ENCODE results near the gene COA6. TPM values are rescaled to one million over a fixed set of nuclear protein-coding genes. Genes with fewer than 3 reads are reported as not detected.

COA6 gene
- total RNA-seq (10 to 100 TPM; 14.9 to 26.4 TPM), polyA plus RNA-seq (ENCODE audit: insufficient read length in 2 of 2) (10 to 100 TPM; 32.6 to 38.0 TPM)
- long read RNA-seq, donor 1, transcript COA6-201 (2 exons, 1,013 nt) = minor isoform, 10 of 37 reads
- long read RNA-seq, donor 1, transcript COA6-203 (3 exons, 710 nt) = major isoform, 23 of 37 reads
- long read RNA-seq, donor 1, partial matches to known transcripts = 0 of 37 reads
- long read RNA-seq, donor 1, other reads (novel, unspliced or antisense) = 0 of 37 reads
- long read RNA-seq, donor 2, transcript COA6-201 (2 exons, 1,013 nt) = minor isoform, 5 of 27 reads
- long read RNA-seq, donor 2, transcript COA6-203 (3 exons, 710 nt) = major isoform, 18 of 27 reads
- long read RNA-seq, donor 2, partial matches to known transcripts = 0 of 27 reads
- long read RNA-seq, donor 2, other reads (novel, unspliced or antisense) = 0 of 27 reads
- long read RNA-seq, donor 3, transcript COA6-203 (3 exons, 710 nt) = major isoform, 21 of 26 reads
- long read RNA-seq, donor 3, transcript COA6-201 (2 exons, 1,013 nt) = minor isoform, 5 of 26 reads
- long read RNA-seq, donor 3, partial matches to known transcripts = 0 of 26 reads
- long read RNA-seq, donor 3, other reads (novel, unspliced or antisense) = 0 of 26 reads
- long read RNA-seq, donor 4, transcript COA6-202 (3 exons, 641 nt) = minor isoform, 7 of 78 reads
- long read RNA-seq, donor 4, transcript COA6-201 (2 exons, 1,013 nt) = minor isoform, 19 of 78 reads
- long read RNA-seq, donor 4, transcript COA6-203 (3 exons, 710 nt) = major isoform, 52 of 78 reads
- long read RNA-seq, donor 4, partial matches to known transcripts = 0 of 78 reads
- long read RNA-seq, donor 4, other reads (novel, unspliced or antisense) = 0 of 78 reads

GRCh38 chr1:234373064-234373958 lies at the start of gene COA6:
Gene COA6 (plus strand): TSS chr1:234373456. CDS start chr1:234373467, 11 bp downstream.
- H3K4me3 ChIP-seq (ENCODE audit: low read depth, low read length) = peak within 1 kb of the TSS; percentile 74

GRCh38 chr1:234324821-234325220 lies 48.4 kb upstream of the COA6 start:
- DNase-seq (ENCODE audit: low read depth in 4 of 6, low spot score in 6 of 6) = peak in 1 of 6 donors; percentile 67
- Histone ChIP-seq H3K9me3 (ENCODE audit: control insufficient read depth, insufficient read depth, low read length) (no peaks in the 10 kb centered on the region), H3K4me1 (ENCODE audit: control insufficient read depth, insufficient read depth, low read length) (peaks cover 2% of the 10 kb centered on the region), H3K27me3 (ENCODE audit: control insufficient read depth, insufficient read depth, low read length) (no peaks in the 10 kb centered on the region), H3K36me3 (ENCODE audit: control insufficient read depth, insufficient read depth, low read length) (no peaks in the 10 kb centered on the region), H3K27ac (ENCODE audit: low read depth, low read length) (no peak overlapping the region), H3K4me3 (ENCODE audit: low read depth, low read length) (no peak overlapping the region)
- WGBS (ENCODE audit: insufficient coverage) = 74% methylated on average over 6 of the region's 6 CpGs

More at GRCh38 chr1:234373064-234373958, at the start of gene COA6:
- H3K36me3 ChIP-seq (ENCODE audit: control insufficient read depth, insufficient read depth, low read length) = peaks cover 25% of the 10 kb centered on the region
- H3K27ac ChIP-seq (ENCODE audit: low read depth, low read length) = peak within 1 kb of the TSS; percentile 98
- under 1% methylated on average over 57 of the region's 62 CpGs for WGBS (ENCODE audit: insufficient coverage)
- DNase-seq (ENCODE audit: low read depth in 4 of 6, low spot score in 6 of 6) = peak; percentile 94 to 99 (median 96)
- H3K27me3 ChIP-seq (ENCODE audit: control insufficient read depth, insufficient read depth, low read length) = no peaks in the 10 kb centered on the region
- H3K9me3 ChIP-seq (ENCODE audit: control insufficient read depth, insufficient read depth, low read length) = no peaks in the 10 kb centered on the region
- no peaks in the 10 kb centered on the region for H3K4me1 ChIP-seq (ENCODE audit: control insufficient read depth, insufficient read depth, low read length)

GRCh38 chr1:234325878-234326496 lies 47.3 kb upstream of the COA6 start:
- WGBS (ENCODE audit: insufficient coverage) = 92% methylated on average over 3 of the region's 7 CpGs
- H3K27ac ChIP-seq (ENCODE audit: low read depth, low read length) = no peak overlapping the region
- no peak for DNase-seq (ENCODE audit: low read depth in 4 of 6, low spot score in 6 of 6)

GRCh38 chr1:234326497-234327366 lies 46.5 kb upstream of the COA6 start:
- H3K9me3 ChIP-seq (ENCODE audit: control insufficient read depth, insufficient read depth, low read length) = no peaks in the 10 kb centered on the region
- no peaks in the 10 kb centered on the region for H3K36me3 ChIP-seq (ENCODE audit: control insufficient read depth, insufficient read depth, low read length)
- H3K4me1 ChIP-seq (ENCODE audit: control insufficient read depth, insufficient read depth, low read length) = peaks cover 2% of the 10 kb centered on the region
- H3K4me3 ChIP-seq (ENCODE audit: low read depth, low read length) = peak overlapping the region; percentile 32
- DNase-seq (ENCODE audit: low read depth in 4 of 6, low spot score in 6 of 6) = peak in 4 of 6 donors; percentile 8 to 70 (median 39)
- 24% methylated on average over 16 of the region's 20 CpGs for WGBS (ENCODE audit: insufficient coverage)
- H3K27ac ChIP-seq (ENCODE audit: low read depth, low read length) = no peak overlapping the region
- H3K27me3 ChIP-seq (ENCODE audit: control insufficient read depth, insufficient read depth, low read length) = no peaks in the 10 kb centered on the region

More at GRCh38 chr1:234325878-234326496, 47.3 kb upstream of the COA6 start:
- H3K4me1 ChIP-seq (ENCODE audit: control insufficient read depth, insufficient read depth, low read length) = peaks cover 2% of the 10 kb centered on the region
- H3K27me3 ChIP-seq (ENCODE audit: control insufficient read depth, insufficient read depth, low read length) = no peaks in the 10 kb centered on the region
- no peaks in the 10 kb centered on the region for H3K9me3 ChIP-seq (ENCODE audit: control insufficient read depth, insufficient read depth, low read length)
- H3K4me3 ChIP-seq (ENCODE audit: low read depth, low read length) = peak overlapping the region; percentile 32
- H3K36me3 ChIP-seq (ENCODE audit: control insufficient read depth, insufficient read depth, low read length) = no peaks in the 10 kb centered on the region

- H3K27me3 ChIP-seq (ENCODE audit: control insufficient read depth, insufficient read depth, low read length) = no peaks in the 10 kb centered on the region
- DNase-seq (ENCODE audit: low read depth in 4 of 6, low spot score in 6 of 6) = no peak
- 63% methylated on average over 6 of the region's 9 CpGs for WGBS (ENCODE audit: insufficient coverage)
- peaks cover 2% of the 10 kb centered on the region for H3K4me1 ChIP-seq (ENCODE audit: control insufficient read depth, insufficient read depth, low read length)
- no peaks in the 10 kb centered on the region for H3K9me3 ChIP-seq (ENCODE audit: control insufficient read depth, insufficient read depth, low read length)
- H3K27ac ChIP-seq (ENCODE audit: low read depth, low read length) = no peak overlapping the region
- H3K36me3 ChIP-seq (ENCODE audit: control insufficient read depth, insufficient read depth, low read length) = no peaks in the 10 kb centered on the region
- H3K4me3 ChIP-seq (ENCODE audit: low read depth, low read length) = no peak overlapping the region
Measured at GRCh38 chr1:234327577-234328164, 45.6 kb upstream of the COA6 start.

- Histone ChIP-seq H3K27me3 (ENCODE audit: control insufficient read depth, insufficient read depth, low read length) (no peaks in the 10 kb centered on the region), H3K9me3 (ENCODE audit: control insufficient read depth, insufficient read depth, low read length) (no peaks in the 10 kb centered on the region), H3K27ac (ENCODE audit: low read depth, low read length) (no peak overlapping the region), H3K4me3 (ENCODE audit: low read depth, low read length) (no peak overlapping the region), H3K4me1 (ENCODE audit: control insufficient read depth, insufficient read depth, low read length) (peaks cover 2% of the 10 kb centered on the region), H3K36me3 (ENCODE audit: control insufficient read depth, insufficient read depth, low read length) (no peaks in the 10 kb centered on the region)
- DNase-seq (ENCODE audit: low read depth in 4 of 6, low spot score in 6 of 6) = no peak
- WGBS (ENCODE audit: insufficient coverage) = 88% methylated on average over 4 of the region's 4 CpGs
Measured at GRCh38 chr1:234330843-234331215, 42.4 kb upstream of the COA6 start.

- no peaks in the 10 kb centered on the region for H3K36me3 ChIP-seq (ENCODE audit: control insufficient read depth, insufficient read depth, low read length)
- H3K4me1 ChIP-seq (ENCODE audit: control insufficient read depth, insufficient read depth, low read length) = peaks cover under 1% of the 10 kb centered on the region
- no peak overlapping the region for H3K27ac ChIP-seq (ENCODE audit: low read depth, low read length)
- 81% methylated on average over 2 of the region's 2 CpGs for WGBS (ENCODE audit: insufficient coverage)
- no peak overlapping the region for H3K4me3 ChIP-seq (ENCODE audit: low read depth, low read length)
- no peaks in the 10 kb centered on the region for H3K27me3 ChIP-seq (ENCODE audit: control insufficient read depth, insufficient read depth, low read length)
- peaks cover 4% of the 10 kb centered on the region for H3K9me3 ChIP-seq (ENCODE audit: control insufficient read depth, insufficient read depth, low read length)
- DNase-seq (ENCODE audit: low read depth in 4 of 6, low spot score in 6 of 6) = no peak
Measured at GRCh38 chr1:234331507-234331906, 41.7 kb upstream of the COA6 start.

GRCh38 chr1:234336359-234336758 lies 36.9 kb upstream of the COA6 start:
- Histone ChIP-seq H3K27me3 (ENCODE audit: control insufficient read depth, insufficient read depth, low read length) (no peaks in the 10 kb centered on the region), H3K27ac (ENCODE audit: low read depth, low read length) (no peak overlapping the region), H3K36me3 (ENCODE audit: control insufficient read depth, insufficient read depth, low read length) (no peaks in the 10 kb centered on the region), H3K4me1 (ENCODE audit: control insufficient read depth, insufficient read depth, low read length) (no peaks in the 10 kb centered on the region), H3K4me3 (ENCODE audit: low read depth, low read length) (no peak overlapping the region), H3K9me3 (ENCODE audit: control insufficient read depth, insufficient read depth, low read length) (peaks cover 12% of the 10 kb centered on the region)
- DNase-seq (ENCODE audit: low read depth in 4 of 6, low spot score in 6 of 6) = no peak
- no CpG with 5 or more reads among the region's 2 CpGs for WGBS (ENCODE audit: insufficient coverage)
